NB4 (cell line): ENCODE results near the gene PGBD5.

Experiments
- DNase-seq: peaks from one replicate; pipeline ENCODE4 v3.0.0; 2010; ENCODE audit warnings: low read depth
- H3K4me3 ChIP-seq: one replicate; pipeline ENCODE4 v1.5.1; 2011; ENCODE audit warnings: mild to moderate bottlenecking, low read depth, low read length, moderate library complexity
- CTCF ChIP-seq: IDR thresholded peaks from one replicate; pipeline ENCODE4 v1.5.1; 2012; ENCODE audit warnings: low read depth, low read length
- MAX ChIP-seq: IDR thresholded peaks from 2 replicates; pipeline ENCODE4 v1.6.1; 2011; ENCODE audit warnings: low read depth, low read length
- MYC ChIP-seq: IDR thresholded peaks from 2 replicates; pipeline ENCODE4 v1.6.1; 2011; ENCODE audit warnings: low read depth, low read length
- POLR2A ChIP-seq: IDR thresholded peaks from 2 replicates; pipeline ENCODE4 v1.6.1; 2011; ENCODE audit warnings: mild to moderate bottlenecking; ENCODE audit not compliant: insufficient read length; ENCODE audit errors: extremely low read depth

PGBD5 gene

DNA sequence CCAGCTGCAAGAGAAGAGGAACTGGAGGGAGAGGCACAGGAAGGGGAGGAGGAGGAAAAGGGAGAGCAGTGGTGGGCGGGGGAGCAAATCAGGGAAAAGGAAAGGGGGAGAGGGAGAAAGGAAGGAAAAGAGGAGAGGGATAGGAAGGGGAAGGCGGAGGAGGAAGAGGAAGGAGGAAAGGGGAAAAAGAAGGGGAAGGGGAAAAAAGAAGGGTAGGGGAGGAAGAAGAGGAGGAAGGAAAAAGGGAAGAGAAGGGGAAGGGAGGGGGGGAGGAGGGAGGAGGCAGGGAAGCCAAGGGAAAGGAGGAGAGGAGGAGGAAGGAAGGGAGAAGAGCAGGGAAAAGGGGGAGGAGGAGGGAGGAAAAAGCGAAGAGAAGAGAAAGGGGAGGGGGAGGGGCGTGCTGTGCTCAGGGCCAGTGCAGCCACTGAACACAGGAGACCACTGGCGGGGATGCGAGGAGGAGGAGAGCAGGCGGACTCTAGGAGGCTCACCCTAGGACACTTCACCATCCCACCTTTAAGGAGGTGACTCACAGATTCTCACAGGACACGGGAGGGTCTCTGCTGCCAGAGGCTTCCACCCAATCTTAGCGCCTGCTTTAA, 33.1 kb downstream of the PGBD5 start:
- TF ChIP-seq MYC: no peak
- no peak for TF ChIP-seq CTCF
- no peak for TF ChIP-seq MAX
- no peak for TF ChIP-seq POLR2A
- no peak overlapping the region for H3K4me3 ChIP-seq
- peak; percentile 18 for DNase-seq

DNA sequence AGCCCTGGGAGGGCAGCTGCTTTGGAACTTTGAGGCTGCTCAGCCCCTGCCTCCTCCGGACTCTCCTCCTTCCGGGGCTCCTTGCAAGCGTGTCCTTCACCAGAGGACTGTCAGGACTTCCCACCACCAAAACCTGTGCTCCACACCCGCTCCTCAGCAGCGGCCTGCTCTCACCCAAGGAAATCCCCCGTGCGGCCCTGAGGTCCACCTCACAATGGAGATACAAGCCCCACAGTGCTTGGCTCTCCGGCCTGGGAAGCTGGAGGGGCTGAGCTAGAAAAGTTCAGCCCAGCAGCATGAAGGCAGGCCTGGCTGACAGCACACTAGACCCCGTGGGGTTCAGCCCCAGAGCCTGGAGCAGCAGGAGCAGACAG, 33.6 kb downstream of the PGBD5 start:
- TF ChIP-seq CTCF (no peak), MAX (no peak), MYC (no peak), POLR2A (no peak)
- H3K4me3 ChIP-seq: no peak overlapping the region
- no peak for DNase-seq

DNA sequence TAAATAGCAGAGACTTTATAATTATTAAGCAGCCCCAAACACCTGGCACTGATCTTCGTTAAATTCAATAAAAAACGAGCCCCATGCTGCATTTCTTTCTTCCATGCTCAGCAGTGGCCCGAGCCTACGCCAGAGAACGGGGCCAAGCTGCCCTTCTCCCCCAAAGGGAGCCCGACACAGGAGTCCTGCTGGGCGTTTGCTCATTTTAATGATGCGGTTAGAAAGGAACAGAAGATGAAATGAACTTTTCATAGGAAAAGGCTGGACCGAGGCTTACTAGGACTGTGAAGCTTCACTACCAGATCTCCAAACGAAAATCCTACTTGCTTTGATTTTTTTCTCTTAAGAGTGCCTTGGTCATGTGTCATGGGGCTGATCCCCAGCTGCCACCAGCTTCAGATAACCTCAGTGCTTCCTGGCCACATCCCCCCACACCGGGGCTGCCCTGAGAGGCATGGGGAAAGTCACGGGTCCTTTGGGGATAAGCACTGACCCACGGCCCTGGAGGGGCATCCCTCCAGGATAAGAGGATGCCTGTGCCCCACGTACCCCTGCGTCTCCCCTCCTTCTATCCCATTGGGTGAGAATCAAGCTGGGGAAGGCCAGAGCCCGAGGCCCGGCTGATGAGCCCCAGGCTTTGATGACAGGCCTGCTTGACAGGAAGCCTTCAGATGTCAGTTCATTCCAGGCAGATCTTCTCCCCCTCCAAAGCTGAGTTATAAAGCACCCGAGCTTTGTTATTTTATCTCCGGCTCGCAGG, 34.2 kb downstream of the PGBD5 start:
- no peak overlapping the region for H3K4me3 ChIP-seq
- TF ChIP-seq CTCF: no peak
- TF ChIP-seq MYC: no peak
- TF ChIP-seq MAX: no peak
- no peak for TF ChIP-seq POLR2A

DNA sequence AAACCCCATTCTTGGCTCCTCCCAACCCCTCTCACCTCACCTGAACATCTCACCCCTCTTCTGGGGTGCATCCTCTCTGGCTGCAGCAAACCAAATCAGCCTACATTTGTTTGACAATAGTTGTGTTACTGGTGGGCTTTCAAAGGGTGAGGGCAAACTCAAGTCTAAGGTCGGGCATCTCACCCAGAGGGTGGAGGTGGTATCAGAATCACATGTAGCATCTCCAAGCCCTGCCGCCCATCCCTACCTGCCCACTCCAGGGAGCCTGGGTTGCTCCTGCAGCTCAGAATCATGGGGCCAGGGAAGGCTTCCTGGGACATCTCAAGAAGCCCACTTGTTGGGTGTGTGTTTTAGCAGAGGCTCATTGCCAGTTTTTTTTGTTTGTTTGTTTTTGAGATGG, 35.8 kb downstream of the PGBD5 start:
- DNase-seq: no peak
- no peak overlapping the region for H3K4me3 ChIP-seq
- TF ChIP-seq POLR2A (no peak), CTCF (no peak), MYC (no peak), MAX (no peak)

More for the DNA sequence above, 34.2 kb downstream of the PGBD5 start:
- DNase-seq: no peak

DNA sequence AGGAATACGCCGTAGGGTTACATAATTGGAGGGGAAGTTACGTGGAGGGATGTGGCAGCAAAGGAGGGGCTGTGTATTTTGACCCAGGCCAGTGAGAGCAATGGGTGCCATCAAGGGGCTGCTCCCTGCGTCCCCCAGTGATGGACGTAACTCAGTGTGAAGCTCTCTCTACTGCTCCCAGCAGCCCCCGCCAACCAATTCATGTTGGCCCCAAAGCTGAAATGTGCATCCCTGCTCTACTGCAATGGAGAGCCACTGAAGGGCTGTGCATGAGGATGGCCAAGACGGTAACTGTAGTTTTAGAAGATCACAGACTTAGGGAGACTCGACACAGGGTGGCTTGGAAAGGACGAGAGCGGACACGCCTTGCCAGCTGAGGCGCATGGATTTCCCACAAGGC, 38.3 kb downstream of the PGBD5 start:
- DNase-seq: no peak
- TF ChIP-seq CTCF (no peak), MYC (no peak), MAX (no peak), POLR2A (no peak)
- H3K4me3 ChIP-seq: no peak overlapping the region
